Esophagus squamous epithelium (tissue), 5 donors: Measurements from ENCODE around the gene PCNP. TPM values are rescaled to one million over a fixed set of nuclear protein-coding genes. Genes with fewer than 3 reads are reported as not detected.
"Not testable (repeated sequence)": the region's sequence is repeated elsewhere in the genome, so short reads cannot be mapped to it uniquely, and the experiment has no call there.

Experiments
- DNase-seq: peaks from one replicate; lab custom pipeline; 2025; lab: John Stamatoyannopoulos, UW
- H3K27ac ChIP-seq, 4 donors: fragments of 200-600 bp; sonication (generic); one replicate each; pipeline ENCODE4 v1.5.1; 2016 to 2019; ENCODE audit warnings: mild to moderate bottlenecking in 1 of 4
- H3K27me3 ChIP-seq, 4 donors: fragments of 200-600 bp; sonication (generic); 1 replicate in 3 of 4; 2 replicates in 1 of 4; pipeline versions ENCODE4 v1.5.1 to v1.6.0; 2017 to 2021; ENCODE audit warnings: antibody characterized with exemption in 1 of 4
- H3K36me3 ChIP-seq, 3 donors: fragments of 200-600 bp; sonication (generic); one replicate each; pipeline ENCODE4 v1.5.1; 2016 to 2019
- H3K4me1 ChIP-seq, 3 donors: fragments of 200-600 bp; sonication (generic); one replicate each; pipeline ENCODE4 v1.5.1; 2017 to 2019
- H3K4me3 ChIP-seq, 4 donors: fragments of 200-600 bp; sonication (generic); 1 replicate in 3 of 4; 2 replicates in 1 of 4; pipeline ENCODE4 v1.5.1; 2016 to 2019; ENCODE audit warnings: mild to moderate bottlenecking in 2 of 4, moderate library complexity in 1 of 4
- H3K9me3 ChIP-seq, 3 donors: fragments of 200-600 bp; sonication (generic); one replicate each; pipeline ENCODE4 v1.5.1; 2016 to 2019
- CTCF ChIP-seq, 6 experiments: fragments of 450-650 bp in 4 of 6; fragments of 200-600 bp in 2 of 6; sonication (generic) in 2 of 6; IDR thresholded peaks; one replicate each; pipeline ENCODE4 v1.5.1; 2016 to 2019; ENCODE audit warnings: antibody characterized with exemption in 6 of 6, mild to moderate bottlenecking in 4 of 6, moderate library complexity in 4 of 6
- POLR2A ChIP-seq, 4 donors: fragments of 450-650 bp; IDR thresholded peaks; one replicate each; pipeline ENCODE4 v1.6.1; 2017; ENCODE audit warnings: antibody characterized with exemption in 4 of 4, mild to moderate bottlenecking in 4 of 4, moderate library complexity in 3 of 4
- WGBS, 2 donors: methylation state at CpG; one replicate each; pipeline ENCODE4 v1.1.5; 2018; 5-methylcytosine and 5-hydroxymethylcytosine counted together
- intact Hi-C: fragments of 100-400 bp; cut with DNase I; formaldehyde crosslinking; loops from one replicate; pipeline ENCODE4 v1.15.0; 2022
- small RNA-seq, 4 donors: library from RNA; depleted of rRNA; stranded (forward); fragments of <200 nt; gene quantifications; one replicate each; pipeline ENCODE3, GENCODE V24; 2016
- total RNA-seq, 4 donors: library from RNA; depleted of rRNA; stranded (reverse); fragments of >200 nt; gene quantifications; one replicate each; pipeline ENCODE4 v1.1.0, GENCODE V29; 2016
- donor health status: DM: yes; HTN: yes; CAD: no.

The PCNP gene
- total RNA-seq, 4 donors from 2014 or later = 36.2 to 106 (median 56.9) TPM

GRCh38 chr3:101639280-101639963 lies 65.4 kb downstream of the PCNP start:
- Histone ChIP-seq H3K27me3 (no peaks in the 10 kb centered on the region), H3K4me3 (no peak overlapping the region), H3K36me3 (no peaks in the 10 kb centered on the region), H3K4me1 (peaks cover 0 to 10% (median 3%) of the 10 kb centered on the region in 3 donors), H3K27ac (no peak overlapping the region), H3K9me3 (no peaks in the 10 kb centered on the region)
- DNase-seq = no peak
- TF ChIP-seq POLR2A (IDR thresholded peaks at IDR 0.05) (no peak), CTCF (IDR thresholded peaks at IDR 0.05) (no peak)
- WGBS, 2 donors = 82 to 86% methylated on average over 17 to 18 of the region's 18 CpGs
- intact Hi-C loops = no loop called here

GRCh38 chr3:101640256-101640655 lies 66.3 kb downstream of the PCNP start:
- Histone ChIP-seq H3K4me1 (peaks cover 0 to 17% (median 4%) of the 10 kb centered on the region in 3 donors), H3K36me3 (no peaks in the 10 kb centered on the region), H3K9me3 (no peaks in the 10 kb centered on the region), H3K27ac (no peak overlapping the region), H3K27me3 (no peaks in the 10 kb centered on the region), H3K4me3 (no peak overlapping the region)
- no peak for DNase-seq
- intact Hi-C loops = no loop called here
- TF ChIP-seq CTCF (IDR thresholded peaks at IDR 0.05) (no peak), POLR2A (IDR thresholded peaks at IDR 0.05) (no peak)
- 78 to 90% methylated on average over 9 to 10 of the region's 10 CpGs for WGBS, 2 donors

- peaks cover 0 to 12% (median 4%) of the 10 kb centered on the region in 3 donors for H3K4me1 ChIP-seq
- H3K9me3 ChIP-seq, H3K36me3 ChIP-seq, DNase-seq, H3K27me3 ChIP-seq, H3K27ac ChIP-seq, H3K4me3 ChIP-seq, intact Hi-C loops: not testable (repeated sequence)
- WGBS, 2 donors = 74 to 76% methylated on average over 14 of the region's 14 CpGs
Measured at GRCh38 chr3:101641397-101642115, 67.6 kb downstream of the PCNP start.

- Histone ChIP-seq H3K9me3 (no peaks in the 10 kb centered on the region), H3K27ac (no peak overlapping the region), H3K36me3 (peaks cover 0 to under 1% (median 0%) of the 10 kb centered on the region in 3 donors), H3K4me3 (no peak overlapping the region), H3K4me1 (peaks cover 0 to 19% (median 4%) of the 10 kb centered on the region in 3 donors), H3K27me3 (no peaks in the 10 kb centered on the region)
- DNase-seq = no peak
- WGBS, 2 donors = 74 to 76% methylated on average over 3 of the region's 3 CpGs
- intact Hi-C loops = no loop called here
- TF ChIP-seq POLR2A (IDR thresholded peaks at IDR 0.05) (no peak), CTCF (IDR thresholded peaks at IDR 0.05) (no peak)
Measured at GRCh38 chr3:101642441-101642840, 68.5 kb downstream of the PCNP start.

GRCh38 chr3:101643009-101643844 lies 69.2 kb downstream of the PCNP start:
- Histone ChIP-seq H3K4me3 (no peak overlapping the region), H3K27ac (no peak overlapping the region), H3K27me3 (no peaks in the 10 kb centered on the region), H3K36me3 (peaks cover 0 to 8% (median 0%) of the 10 kb centered on the region in 3 donors), H3K4me1 (peaks cover 0 to 19% (median 4%) of the 10 kb centered on the region in 3 donors), H3K9me3 (no peaks in the 10 kb centered on the region)
- intact Hi-C loops = no loop called here
- TF ChIP-seq CTCF (IDR thresholded peaks at IDR 0.05) = no peak
- TF ChIP-seq POLR2A (IDR thresholded peaks at IDR 0.05) = no peak
- WGBS, 2 donors = 90 to 91% methylated on average over 6 to 8 of the region's 8 CpGs
- no peak for DNase-seq

Small RNA genes lying within 50 kb of the gene (small RNA-seq; reads per million reads assigned to genes)
- gene RF00019 (0 reads per million in 4 donors), gene RNU6-1256P (0 reads per million in 4 donors)

Other genes with a start within 250 kb of the PCNP start
- 10 to 100 TPM in 1 of 4 donors, 1 to 10 TPM in 3; 6.0 to 18.9 (median 9.5) TPM for gene SENP7, start 61.0 kb upstream of the PCNP start, total RNA-seq
- gene TRMT10C, start 12.3 kb upstream of the PCNP start, total RNA-seq = 10 to 100 TPM; 15.3 to 32.8 (median 27.7) TPM
- gene ZBTB11, start 103.0 kb downstream of the PCNP start, total RNA-seq = 10 to 100 TPM; 12.7 to 26.9 (median 18.8) TPM
- gene RPL24, start 112.5 kb downstream of the PCNP start, total RNA-seq = 1,000 to 10,000 TPM in 3 of 4 donors, 100 to 1,000 TPM in 1; 781 to 1,769 (median 1,391) TPM
- gene CEP97, start 150.4 kb downstream of the PCNP start, total RNA-seq = 1 to 10 TPM; 3.0 to 6.7 (median 5.9) TPM
- 1 to 10 TPM; 1.1 to 6.5 (median 2.5) TPM for gene NXPE3, start 205.0 kb downstream of the PCNP start, total RNA-seq